ENCODE results near the gene CDYL.

Gene CDYL

GRCh38 chr6:4890627-4891026 is 114.4 kb downstream of the CDYL start:
- H3K4me2 ChIP-seq (ENCODE audit: low read length): no peak overlapping the region
- peaks cover 13% of the 10 kb centered on the region for H3K79me2 ChIP-seq
- H3K9ac ChIP-seq: no peak overlapping the region
- no peaks in the 10 kb centered on the region for H3K4me1 ChIP-seq
- H2AFZ ChIP-seq: no peak overlapping the region
- no peaks in the 10 kb centered on the region for H3K9me3 ChIP-seq (ENCODE audit: control insufficient read depth, low read length)
- H3K36me3 ChIP-seq (ENCODE audit: control insufficient read depth, insufficient read depth, low read length): no peaks in the 10 kb centered on the region
- no peaks in the 10 kb centered on the region for H3K27me3 ChIP-seq (ENCODE audit: control insufficient read depth, insufficient read depth, low read length)
- no peak for TF ChIP-seq CTCF (IDR thresholded peaks at IDR 0.05)
- no peak overlapping the region for H3K4me3 ChIP-seq (ENCODE audit: low read depth, low read length)
- H3K27ac ChIP-seq: no peak overlapping the region

GRCh38 chr6:4891141-4891540 is 114.9 kb downstream of the CDYL start:
- Histone ChIP-seq H3K27me3 (ENCODE audit: control insufficient read depth, insufficient read depth, low read length) (no peaks in the 10 kb centered on the region), H3K36me3 (ENCODE audit: control insufficient read depth, insufficient read depth, low read length) (no peaks in the 10 kb centered on the region), H3K4me3 (ENCODE audit: low read depth, low read length) (no peak overlapping the region), H3K4me1 (no peaks in the 10 kb centered on the region), H3K4me2 (ENCODE audit: low read length) (no peak overlapping the region), H3K9me3 (ENCODE audit: control insufficient read depth, low read length) (no peaks in the 10 kb centered on the region), H3K79me2 (peaks cover 9% of the 10 kb centered on the region), H3K9ac (no peak overlapping the region), H3K27ac (no peak overlapping the region), H2AFZ (no peak overlapping the region)
- TF ChIP-seq CTCF (IDR thresholded peaks at IDR 0.05): no peak

GRCh38 chr6:4892785-4893485 is 116.7 kb downstream of the CDYL start:
- Histone ChIP-seq H3K27ac (no peak overlapping the region), H3K9me3 (ENCODE audit: control insufficient read depth, low read length) (no peaks in the 10 kb centered on the region), H3K4me3 (ENCODE audit: low read depth, low read length) (no peak overlapping the region), H3K4me1 (no peaks in the 10 kb centered on the region), H3K27me3 (ENCODE audit: control insufficient read depth, insufficient read depth, low read length) (no peaks in the 10 kb centered on the region), H3K36me3 (ENCODE audit: control insufficient read depth, insufficient read depth, low read length) (no peaks in the 10 kb centered on the region), H3K4me2 (ENCODE audit: low read length) (no peak overlapping the region), H2AFZ (no peak overlapping the region), H3K79me2 (peaks cover 5% of the 10 kb centered on the region), H3K9ac (no peak overlapping the region)
- TF ChIP-seq CTCF (IDR thresholded peaks at IDR 0.05): no peak

GRCh38 chr6:4894049-4894448 is 117.8 kb downstream of the CDYL start:
- H3K4me1 ChIP-seq: no peaks in the 10 kb centered on the region
- H3K79me2 ChIP-seq: peaks cover 12% of the 10 kb centered on the region
- no peak overlapping the region for H3K4me2 ChIP-seq (ENCODE audit: low read length)
- H3K9me3 ChIP-seq (ENCODE audit: control insufficient read depth, low read length): no peaks in the 10 kb centered on the region
- H3K36me3 ChIP-seq (ENCODE audit: control insufficient read depth, insufficient read depth, low read length): no peaks in the 10 kb centered on the region
- H3K27ac ChIP-seq: no peak overlapping the region
- no peak overlapping the region for H2AFZ ChIP-seq
- no peak overlapping the region for H3K9ac ChIP-seq
- TF ChIP-seq CTCF (IDR thresholded peaks at IDR 0.05): no peak
- H3K27me3 ChIP-seq (ENCODE audit: control insufficient read depth, insufficient read depth, low read length): no peaks in the 10 kb centered on the region
- no peak overlapping the region for H3K4me3 ChIP-seq (ENCODE audit: low read depth, low read length)

- Histone ChIP-seq H3K9me3 (ENCODE audit: control insufficient read depth, low read length) (no peaks in the 10 kb centered on the region), H3K27me3 (ENCODE audit: control insufficient read depth, insufficient read depth, low read length) (no peaks in the 10 kb centered on the region), H3K27ac (no peak overlapping the region), H3K36me3 (ENCODE audit: control insufficient read depth, insufficient read depth, low read length) (no peaks in the 10 kb centered on the region), H3K4me2 (ENCODE audit: low read length) (no peak overlapping the region), H3K79me2 (peaks cover 13% of the 10 kb centered on the region), H3K4me1 (no peaks in the 10 kb centered on the region), H2AFZ (no peak overlapping the region), H3K4me3 (ENCODE audit: low read depth, low read length) (no peak overlapping the region), H3K9ac (no peak overlapping the region)
- TF ChIP-seq CTCF (IDR thresholded peaks at IDR 0.05): no peak
Measured at GRCh38 chr6:4895971-4896370, 119.8 kb downstream of the CDYL start.
